ENCODE measurements around the gene MOG.

The MOG gene

DNA sequence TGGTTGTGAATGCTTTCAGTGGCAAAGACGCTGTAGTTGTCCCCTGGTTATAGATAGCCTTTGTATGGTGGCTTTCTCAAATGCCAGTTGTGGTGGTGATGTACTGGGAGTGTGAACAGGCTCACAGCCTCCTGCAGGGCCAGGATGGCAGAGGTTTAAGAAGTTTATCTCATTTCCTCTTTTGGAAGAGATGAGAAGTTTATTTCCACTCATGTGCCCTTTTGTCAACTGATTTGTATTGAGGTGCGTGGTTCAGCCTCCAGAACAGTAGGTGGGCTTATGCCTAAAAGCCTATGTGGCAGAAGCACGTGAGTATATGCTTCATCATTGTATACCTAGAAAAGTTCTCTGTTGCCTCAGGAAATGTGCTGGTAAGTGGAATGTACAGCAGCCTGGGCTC, 37.7 kb downstream of the MOG start:
- no peak for DNase-seq (ENCODE audit: extremely low spot score)
- POLR2A ChIA-PET: interaction anchor here (0.5 kb wide), 1 partner anchor 497 kb away, joined by 6 read pairs; no protein-coding TSS in a partner anchor
- TF ChIP-seq, protein P1, sequence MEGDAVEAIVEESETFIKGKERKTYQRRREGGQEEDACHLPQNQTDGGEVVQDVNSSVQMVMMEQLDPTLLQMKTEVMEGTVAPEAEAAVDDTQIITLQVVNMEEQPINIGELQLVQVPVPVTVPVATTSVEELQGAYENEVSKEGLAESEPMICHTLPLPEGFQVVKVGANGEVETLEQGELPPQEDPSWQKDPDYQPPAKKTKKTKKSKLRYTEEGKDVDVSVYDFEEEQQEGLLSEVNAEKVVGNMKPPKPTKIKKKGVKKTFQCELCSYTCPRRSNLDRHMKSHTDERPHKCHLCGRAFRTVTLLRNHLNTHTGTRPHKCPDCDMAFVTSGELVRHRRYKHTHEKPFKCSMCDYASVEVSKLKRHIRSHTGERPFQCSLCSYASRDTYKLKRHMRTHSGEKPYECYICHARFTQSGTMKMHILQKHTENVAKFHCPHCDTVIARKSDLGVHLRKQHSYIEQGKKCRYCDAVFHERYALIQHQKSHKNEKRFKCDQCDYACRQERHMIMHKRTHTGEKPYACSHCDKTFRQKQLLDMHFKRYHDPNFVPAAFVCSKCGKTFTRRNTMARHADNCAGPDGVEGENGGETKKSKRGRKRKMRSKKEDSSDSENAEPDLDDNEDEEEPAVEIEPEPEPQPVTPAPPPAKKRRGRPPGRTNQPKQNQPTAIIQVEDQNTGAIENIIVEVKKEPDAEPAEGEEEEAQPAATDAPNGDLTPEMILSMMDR (IDR thresholded peaks at IDR 0.05; ENCODE audit: control extremely low read depth, extremely low read depth, low read depth, missing control alignments): no peak
- CTCF ChIA-PET: interaction anchor here (1.0 to 2.9 kb wide), 3 partner anchors 41 to 49 kb away, joined by 3 to 12 read pairs (median 4); no protein-coding TSS in a partner anchor

DNA sequence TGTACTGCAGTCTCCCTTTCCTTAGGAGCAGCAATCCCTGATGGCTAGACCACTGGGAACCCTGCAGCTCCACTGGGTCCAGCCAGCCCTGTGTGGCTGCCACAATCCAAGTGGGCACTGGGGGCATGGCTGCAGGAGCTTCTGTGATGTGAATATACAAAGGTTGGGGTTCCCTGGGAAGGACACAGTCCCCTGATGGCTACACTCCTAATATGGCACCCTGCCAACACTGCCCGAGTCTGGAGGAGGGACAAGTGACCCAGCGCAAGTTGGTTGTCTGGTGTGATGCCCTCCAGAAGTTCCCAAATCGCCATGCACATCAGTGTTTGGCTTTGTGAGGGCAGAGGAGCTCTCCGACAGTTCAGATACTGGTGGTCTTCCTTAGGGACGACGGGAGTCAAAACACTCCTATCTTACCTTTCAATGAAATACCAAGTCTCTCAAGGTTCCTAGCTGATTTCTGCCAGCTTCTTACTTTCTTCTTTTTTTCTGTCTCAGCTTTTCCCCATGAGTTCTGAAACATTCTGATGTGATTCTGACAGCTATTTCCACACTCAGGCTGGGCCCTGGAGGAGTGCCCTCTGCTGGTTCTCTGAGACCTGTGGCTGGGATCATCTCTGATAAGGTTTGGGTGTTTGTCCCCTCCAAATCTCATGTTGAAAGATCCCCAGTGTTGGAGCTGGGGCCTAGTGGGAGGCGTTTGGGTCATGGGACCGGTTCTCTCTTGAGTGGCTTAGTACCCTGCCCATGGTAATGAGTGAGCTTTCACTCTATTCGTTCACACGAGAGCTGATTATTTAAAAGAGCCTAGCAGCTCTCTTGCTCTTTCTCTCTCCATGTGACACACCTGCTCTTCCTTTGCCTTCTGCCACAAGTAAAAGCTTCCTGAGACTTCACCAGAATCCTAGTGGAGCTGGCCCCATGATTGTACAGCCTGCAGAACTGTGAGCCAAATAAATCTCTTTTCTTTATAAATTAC, 39.5 kb downstream of the MOG start:
- TF ChIP-seq, protein P1 (IDR thresholded peaks at IDR 0.05; ENCODE audit: control extremely low read depth, extremely low read depth, low read depth, missing control alignments): peak; percentile 52
- ChIA-PET POLR2A (no interaction called here), CTCF (interaction anchor here (0.8 to 2.9 kb wide), 15 partner anchors 8 to 435 kb away, joined by 3 to 29 read pairs (median 3); no protein-coding TSS in a partner anchor)
- peak; percentile 52 for DNase-seq (ENCODE audit: extremely low spot score)

DNA sequence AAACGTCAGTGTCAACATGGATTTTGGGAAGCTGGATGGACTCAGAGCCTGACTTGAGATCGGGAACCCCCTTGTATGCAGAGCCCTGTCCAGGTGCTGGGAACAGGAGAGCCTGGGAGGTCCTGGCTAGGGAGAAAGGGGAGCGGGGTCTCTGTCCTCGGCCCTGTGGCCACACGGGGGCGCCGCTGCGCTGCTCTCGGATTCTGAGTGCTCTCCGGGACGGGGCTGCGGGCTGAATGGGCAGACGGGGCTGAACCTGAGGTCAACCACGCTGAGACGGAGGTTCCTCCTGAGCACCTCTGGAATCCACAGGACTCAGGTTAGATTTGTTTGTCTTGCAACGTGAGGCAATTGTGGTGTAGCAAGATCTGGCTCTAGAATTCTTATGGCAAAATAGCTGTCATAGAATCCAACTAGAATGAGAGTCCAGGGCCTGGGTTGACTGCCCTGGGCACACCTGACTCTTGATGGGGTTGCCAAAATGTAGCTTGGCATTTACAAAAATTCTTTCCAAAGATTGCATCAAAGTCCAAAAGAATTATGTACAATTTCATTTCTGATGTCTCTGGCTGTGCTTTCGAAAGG, 45.7 kb downstream of the MOG start:
- peak; percentile 66 for DNase-seq (ENCODE audit: extremely low spot score)
- TF ChIP-seq, protein P1 (IDR thresholded peaks at IDR 0.05; ENCODE audit: control extremely low read depth, extremely low read depth, low read depth, missing control alignments): peak; percentile 70
- ChIA-PET POLR2A (no interaction called here), CTCF (interaction anchor here (0.6 to 3.4 kb wide), 9 partner anchors 10 to 162 kb away, joined by 3 to 18 read pairs (median 4); no protein-coding TSS in a partner anchor)

DNA sequence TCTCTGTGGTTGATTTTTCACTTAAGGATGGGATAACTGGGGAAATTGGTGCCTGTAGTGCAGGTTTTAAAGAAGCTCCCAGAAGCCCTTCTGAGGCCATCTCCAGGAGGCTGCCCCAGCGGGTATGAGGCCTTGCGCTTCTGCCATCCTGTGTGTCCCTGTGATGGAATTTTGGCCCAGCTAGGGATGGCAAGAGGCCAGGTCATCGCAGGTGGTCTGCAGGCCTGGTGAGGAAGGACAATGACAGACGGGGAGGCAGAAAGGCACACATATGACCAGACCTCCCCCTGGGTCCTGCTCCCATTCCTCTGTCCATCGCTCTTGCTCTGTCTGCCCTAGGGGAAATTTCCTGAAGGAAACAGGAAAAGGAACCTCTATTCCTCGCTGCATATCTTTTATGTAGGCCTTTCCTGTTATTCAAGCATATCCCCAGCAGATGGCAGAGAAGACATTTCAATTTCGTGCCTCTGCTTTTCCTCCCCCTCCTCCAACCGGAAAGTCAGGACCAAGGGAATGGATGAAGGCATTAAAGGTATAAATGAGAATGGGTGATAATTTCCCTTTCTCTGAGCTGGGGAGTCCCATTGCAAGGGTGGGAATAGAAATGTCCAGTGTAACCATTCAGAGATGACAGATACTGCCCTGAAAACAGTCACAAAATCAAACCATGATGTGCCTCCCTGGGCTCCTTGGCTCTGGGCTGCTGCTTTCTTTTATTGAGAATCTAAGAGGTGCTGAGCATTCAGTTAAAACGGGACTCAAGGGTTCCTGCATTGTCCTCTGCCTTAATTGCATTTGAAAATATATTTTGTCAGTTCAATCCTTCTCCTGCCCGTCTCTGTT, 48.7 kb downstream of the MOG start:
- TF ChIP-seq, protein P1 (IDR thresholded peaks at IDR 0.05; ENCODE audit: control extremely low read depth, extremely low read depth, low read depth, missing control alignments): peak; percentile 52
- DNase-seq (ENCODE audit: extremely low spot score): no peak
- POLR2A ChIA-PET: no interaction called here
- CTCF ChIA-PET: interaction anchor here (0.7 to 1.1 kb wide), 9 partner anchors 10 to 129 kb away, joined by 3 to 5 read pairs (median 3); no protein-coding TSS in a partner anchor

DNA sequence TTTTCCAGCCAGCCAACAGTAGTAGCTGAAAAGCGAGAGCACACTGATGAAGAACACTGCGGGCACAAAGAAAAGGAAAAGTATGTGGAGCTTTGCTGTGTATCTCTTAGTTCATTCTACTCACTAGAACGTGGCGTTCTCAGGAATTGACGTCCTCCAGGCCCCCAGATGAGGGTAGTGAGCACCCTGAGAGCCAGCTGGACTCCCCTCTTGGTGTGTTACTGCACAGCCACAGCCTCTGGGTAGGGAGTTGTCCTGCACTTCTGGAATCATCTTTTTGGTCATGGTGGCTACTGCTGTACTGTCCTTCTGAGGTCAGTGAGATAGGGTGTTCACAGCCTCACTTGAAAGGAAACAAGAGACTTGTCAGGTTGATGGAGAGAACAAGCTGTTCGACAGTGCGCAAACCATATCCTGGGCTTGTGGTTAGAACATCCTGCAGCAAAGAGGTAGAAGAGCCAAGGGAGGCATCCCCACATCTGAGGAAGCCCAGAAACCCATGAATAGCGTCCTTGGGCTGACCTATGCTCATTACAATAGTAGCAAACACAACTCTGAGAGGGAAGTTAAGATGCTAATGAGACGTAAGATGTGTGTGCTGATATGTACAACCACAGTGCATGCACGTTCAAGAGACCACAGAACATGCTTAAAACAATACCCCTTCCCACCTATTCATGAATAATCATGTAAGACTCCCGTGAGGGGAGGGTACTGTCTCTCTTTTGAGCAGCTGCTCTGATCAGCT, 51.7 kb downstream of the MOG start:
- ChIA-PET POLR2A (no interaction called here), CTCF (interaction anchor here (1.1 to 2.3 kb wide), 8 partner anchors 8 to 126 kb away, joined by 4 to 10 read pairs (median 6); no protein-coding TSS in a partner anchor)
- no peak for DNase-seq (ENCODE audit: extremely low spot score)
- TF ChIP-seq, protein P1 (IDR thresholded peaks at IDR 0.05; ENCODE audit: control extremely low read depth, extremely low read depth, low read depth, missing control alignments): no peak

Measured in GM10248 (cell line).